GM20000 (cell line): ENCODE results near the gene CPNE1.
"Not testable (repeated sequence)": the region's sequence is repeated elsewhere in the genome, so short reads cannot be mapped to it uniquely, and the experiment has no call there.

ENCODE experiments used
- DNase-seq: peaks from one replicate; pipeline ENCODE4 v3.0.0; 2012; ENCODE audit warnings: low spot score
- CTCF ChIP-seq: IDR thresholded peaks from 2 replicates; pipeline ENCODE4 v1.5.1; 2012; ENCODE audit warnings: mild to moderate bottlenecking, control low read depth; ENCODE audit errors: extremely low read depth, missing control alignments

CPNE1 gene

GRCh38 chr20:35708502-35708901, 43.8 kb upstream of the CPNE1 start:
- TF ChIP-seq CTCF = no peak
- no peak for DNase-seq

DNA sequence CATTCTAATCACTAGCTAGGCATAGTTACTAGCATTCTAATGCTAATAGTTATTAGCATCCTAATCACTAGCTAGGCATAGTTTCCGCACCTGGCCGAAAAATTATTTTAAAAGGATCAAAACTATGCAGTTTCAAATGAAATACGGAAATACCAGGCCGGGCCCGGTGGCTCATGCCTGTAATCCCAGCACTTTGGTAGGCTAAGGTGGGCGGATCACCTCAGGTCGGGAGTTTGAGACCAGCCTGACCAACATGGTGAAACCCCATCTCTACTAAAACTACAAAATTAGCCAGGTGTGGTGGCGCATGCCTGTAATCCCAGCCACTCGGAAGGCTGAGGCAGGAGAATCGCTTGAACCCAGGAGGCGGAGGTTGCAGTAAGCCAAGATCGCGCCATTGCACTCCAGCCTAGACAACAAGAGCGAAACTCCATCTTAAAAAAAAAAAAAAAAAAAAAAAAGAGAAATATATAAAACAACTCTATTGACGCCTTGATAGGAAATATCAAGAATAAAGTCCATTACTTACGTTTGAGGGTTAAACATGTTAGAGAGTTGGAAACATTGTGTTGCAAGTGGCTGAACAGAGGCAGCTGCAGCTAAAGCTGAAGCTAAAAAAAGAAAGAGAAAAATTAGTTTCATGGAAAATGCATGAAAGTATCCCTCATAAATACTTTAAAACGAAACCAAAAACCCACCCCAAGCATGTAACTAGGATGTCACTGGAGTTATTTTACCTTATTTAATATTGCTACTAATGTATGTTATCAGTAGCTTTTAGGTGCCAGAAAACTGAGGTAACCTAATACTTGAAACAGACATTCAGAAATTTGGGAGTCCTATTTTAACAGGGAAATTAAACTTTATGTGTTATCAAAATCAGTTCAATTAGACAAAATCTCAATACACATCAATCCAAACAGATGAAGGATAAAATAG, 42.2 kb upstream of the CPNE1 start:
- not testable (repeated sequence) for DNase-seq

- not testable (repeated sequence) for DNase-seq
Measured at GRCh38 chr20:35705894-35706293, 41.2 kb upstream of the CPNE1 start.

- no peak for DNase-seq
- TF ChIP-seq CTCF = no peak
Measured at GRCh38 chr20:35704514-35705261, 40.0 kb upstream of the CPNE1 start.

GRCh38 chr20:35702824-35703695, 38.4 kb upstream of the CPNE1 start:
- no peak for DNase-seq

DNA sequence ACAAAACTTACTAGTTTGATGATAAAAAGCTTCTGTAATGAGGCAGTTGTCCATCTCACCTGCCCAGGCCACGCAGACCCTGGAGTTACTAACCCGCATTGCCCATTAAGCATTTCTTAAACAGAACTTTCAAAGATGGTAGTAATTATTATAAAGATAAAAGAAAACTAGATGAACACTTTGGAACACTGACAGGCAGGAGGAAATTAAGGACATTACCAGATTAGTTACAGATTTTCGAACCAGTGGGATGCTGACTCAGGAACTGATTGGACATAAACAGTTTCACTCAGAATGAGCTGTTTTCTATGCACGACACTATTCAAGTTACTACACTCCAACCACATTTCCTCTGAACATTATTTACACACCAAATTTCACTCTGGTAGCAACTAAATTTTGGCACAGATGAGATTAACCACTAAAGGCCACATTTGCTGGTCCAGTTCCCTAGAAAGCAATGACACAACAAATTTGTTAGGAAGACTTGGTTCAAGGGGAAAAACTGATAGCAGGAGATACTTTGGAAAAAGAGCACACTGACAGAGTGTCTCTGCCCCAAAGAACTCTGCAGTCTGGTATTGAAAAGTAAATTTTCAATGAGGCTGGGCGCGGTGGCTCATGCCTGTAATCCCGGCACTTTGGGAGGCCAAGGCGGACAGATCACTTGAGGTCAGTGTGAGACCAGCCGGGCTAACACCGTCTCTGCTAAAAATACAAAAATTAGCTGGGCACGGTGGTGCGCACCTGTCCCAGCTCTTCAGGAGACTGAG, 37.5 kb upstream of the CPNE1 start:
- DNase-seq = no peak
- TF ChIP-seq CTCF = no peak

More at GRCh38 chr20:35702824-35703695, 38.4 kb upstream of the CPNE1 start:
- TF ChIP-seq CTCF = no peak

DNA sequence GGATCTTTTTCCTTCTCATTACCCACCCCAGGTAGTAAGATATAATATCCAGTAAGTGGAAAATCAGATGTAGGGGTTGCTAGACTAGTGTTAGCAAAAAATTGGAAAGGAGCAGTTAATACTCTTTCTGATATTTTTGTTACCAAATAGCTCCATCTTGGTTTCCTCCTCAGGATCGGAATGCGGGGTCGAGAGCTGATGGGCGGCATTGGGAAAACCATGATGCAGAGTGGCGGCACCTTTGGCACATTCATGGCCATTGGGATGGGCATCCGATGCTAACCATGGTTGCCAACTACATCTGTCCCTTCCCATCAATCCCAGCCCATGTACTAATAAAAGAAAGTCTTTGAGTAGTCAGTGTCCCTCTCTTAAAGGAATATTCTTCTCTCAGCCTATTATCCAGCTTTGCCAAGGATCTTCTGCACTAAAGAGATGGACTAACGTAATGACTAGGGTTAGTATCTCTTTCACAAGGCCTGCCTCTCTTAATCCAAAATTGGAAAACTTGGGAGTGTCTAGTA, 36.0 kb upstream of the CPNE1 start:
- no peak for DNase-seq

More for the DNA sequence above, 36.0 kb upstream of the CPNE1 start:
- no peak for TF ChIP-seq CTCF
